GM23338 (cell line): ENCODE measurements around the gene PIAS4. TPM values are rescaled to one million over a fixed set of nuclear protein-coding genes. Genes with fewer than 3 reads are reported as not detected.

Experiments used
- ATAC-seq: fragments of 200-7000 bp; cut with Tn5 transposase; 3 replicates; pipeline ENCODE4 v1.9.1; 2020
- DNase-seq: peaks from one replicate; pipeline ENCODE4 v3.0.0-alpha.2; 2015; ENCODE audit warnings: low spot score
- H2AFZ ChIP-seq: fragments of 200-600 bp; sonication (generic); 2 replicates; pipeline ENCODE4 v1.8.0; 2016; ENCODE audit warnings: antibody characterized with exemption, mild to moderate bottlenecking, moderate library complexity
- H3F3A ChIP-seq: fragments of 200-600 bp; sonication (generic); replicated peaks from 2 replicates; pipeline ENCODE4 v1.8.0; 2017; ENCODE audit warnings: antibody characterized with exemption, mixed run types, low read depth
- H3K27ac ChIP-seq: fragments of 200-600 bp; sonication (generic); 2 replicates; pipeline ENCODE4 v1.6.1; 2016; ENCODE audit warnings: low read depth
- H3K27me3 ChIP-seq: fragments of 200-600 bp; sonication (generic); 2 replicates; pipeline ENCODE4 v1.8.0; 2016; ENCODE audit warnings: mild to moderate bottlenecking, mixed run types, moderate library complexity; ENCODE audit not compliant: insufficient read depth
- H3K36me3 ChIP-seq: fragments of 200-600 bp; sonication (generic); 2 replicates; pipeline ENCODE4 v1.8.0; 2016; ENCODE audit warnings: mild to moderate bottlenecking; ENCODE audit not compliant: insufficient read depth
- H3K4me1 ChIP-seq: fragments of 200-600 bp; sonication (generic); 2 replicates; pipeline ENCODE4 v1.8.0; 2016; ENCODE audit warnings: mild to moderate bottlenecking, moderate library complexity; ENCODE audit not compliant: insufficient read depth
- H3K4me2 ChIP-seq: fragments of 200-600 bp; sonication (generic); 2 replicates; pipeline ENCODE4 v1.7.1; 2017; ENCODE audit warnings: mixed run types
- H3K4me3 ChIP-seq: fragments of 200-600 bp; sonication (generic); 2 replicates; pipeline ENCODE4 v1.6.1; 2016; ENCODE audit warnings: mixed run types
- H3K79me2 ChIP-seq: fragments of 200-600 bp; sonication (generic); replicated peaks from 2 replicates; pipeline ENCODE4 v1.8.0; 2017; ENCODE audit warnings: mild to moderate bottlenecking; ENCODE audit not compliant: insufficient read depth
- H3K9me2 ChIP-seq: fragments of 200-600 bp; sonication (generic); 2 replicates; pipeline ENCODE4 v1.8.0; 2017; ENCODE audit not compliant: insufficient read depth
- H4K20me1 ChIP-seq: fragments of 200-600 bp; sonication (generic); replicated peaks from 2 replicates; pipeline ENCODE4 v1.8.0; 2017; ENCODE audit warnings: mild to moderate bottlenecking; ENCODE audit not compliant: insufficient read depth
- H3K27ac Mint-ChIP-seq: 2 replicates; pipeline ENCODE4 v1.8.0; 2020; ENCODE audit warnings: inconsistent platforms, mild to moderate bottlenecking, moderate library complexity, mixed read lengths
- H3K27me3 Mint-ChIP-seq: 3 replicates; pipeline ENCODE4 v1.8.0; 2022; ENCODE audit warnings: low read depth, mild to moderate bottlenecking, moderate library complexity, mixed read lengths, inconsistent platforms; ENCODE audit not compliant: insufficient read depth, poor library complexity
- H3K36me3 Mint-ChIP-seq: 3 replicates; pipeline ENCODE4 v1.8.0; 2021; ENCODE audit warnings: low read depth, mild to moderate bottlenecking, inconsistent platforms, moderate library complexity, mixed read lengths
- H3K4me1 Mint-ChIP-seq: 3 replicates; pipeline ENCODE4 v1.8.0; 2020; ENCODE audit warnings: mild to moderate bottlenecking, inconsistent platforms, mixed read lengths
- H3K4me3 Mint-ChIP-seq: 3 replicates; pipeline ENCODE4 v1.8.0; 2021; ENCODE audit warnings: moderate library complexity, mild to moderate bottlenecking, inconsistent platforms, mixed read lengths
- H3K9me3 Mint-ChIP-seq: 3 replicates; pipeline ENCODE4 v1.8.0; 2020; ENCODE audit warnings: moderate library complexity, mild to moderate bottlenecking, inconsistent platforms, mixed read lengths
- CREB1 ChIP-seq: fragments of 250-450 bp; sonication (Bioruptor Pico); IDR thresholded peaks from 2 replicates; pipeline ENCODE4 v1.5.0; 2020; ENCODE audit warnings: low read depth, mild to moderate bottlenecking, moderate library complexity
- EZH2 ChIP-seq: fragments of 200-600 bp; sonication (generic); IDR thresholded peaks from one replicate; pipeline ENCODE4 v1.8.0; 2017; ENCODE audit warnings: antibody characterized with exemption, mild to moderate bottlenecking, low read depth; ENCODE audit not compliant: unreplicated experiment
- EZH2phosphoT487 ChIP-seq: fragments of 200-600 bp; sonication (generic); IDR thresholded peaks from one replicate; pipeline ENCODE4 v1.8.1; 2018; ENCODE audit warnings: antibody characterized with exemption; ENCODE audit not compliant: unreplicated experiment
- JUNB ChIP-seq: IDR thresholded peaks from one replicate; pipeline ENCODE4 v1.6.1; 2016; ENCODE audit warnings: antibody characterized with exemption; ENCODE audit not compliant: unreplicated experiment
- NANOG ChIP-seq: IDR thresholded peaks from 2 replicates; pipeline ENCODE4 v1.6.1; 2016; ENCODE audit warnings: antibody characterized with exemption, borderline replicate concordance
- POLR2AphosphoS5 ChIP-seq: IDR thresholded peaks from 2 replicates; pipeline ENCODE4 v1.6.1; 2016; ENCODE audit warnings: antibody characterized with exemption, low read depth
- STAT1 ChIP-seq: IDR thresholded peaks from one replicate; pipeline ENCODE4 v1.6.1; 2016; ENCODE audit warnings: antibody characterized with exemption; ENCODE audit not compliant: unreplicated experiment
- ZNF114 ChIP-seq: fragments of 250-450 bp; sonication (Bioruptor Pico); IDR thresholded peaks from 2 replicates; pipeline ENCODE4 v1.5.0; 2020; ENCODE audit warnings: mild to moderate bottlenecking, moderate library complexity
- ZNF331 ChIP-seq: fragments of 250-450 bp; sonication (Bioruptor Pico); IDR thresholded peaks from 2 replicates; pipeline ENCODE4 v1.5.0; 2020; ENCODE audit warnings: low read depth, mild to moderate bottlenecking, moderate library complexity
- polyA plus RNA-seq: library from polyadenylated mRNA; unstranded; fragments of >200 nt; fragmentation: Nextera tagmentation; extraction: Ambion mirVana; gene quantifications from 2 replicates; pipeline ENCODE4 v1.2.1, GENCODE V29; 2016
- total RNA-seq: library from RNA; depleted of rRNA; stranded (reverse); fragments of >200 nt; shearing (Covaris generic); gene quantifications from 2 replicates; pipeline ENCODE4 v1.2.3, GENCODE V29; 2014
- TF ChIP-seq, protein P1 (sequence below): IDR thresholded peaks from 2 replicates; pipeline ENCODE4 v1.6.1; 2016; ENCODE audit warnings: antibody characterized with exemption
- TF ChIP-seq, protein P2 (sequence below): IDR thresholded peaks from one replicate; pipeline ENCODE4 v1.6.1; 2018; ENCODE audit warnings: antibody characterized with exemption; ENCODE audit not compliant: unreplicated experiment
- TF ChIP-seq, protein P3 (sequence below): fragments of 250-450 bp; sonication (Bioruptor Pico); IDR thresholded peaks from 2 replicates; pipeline ENCODE4 v1.5.0; 2020; ENCODE audit warnings: mild to moderate bottlenecking, moderate library complexity
- TF ChIP-seq, protein P4 (sequence below), 2 experiments: fragments of 200-600 bp in 1 of 2; sonication (generic) in 1 of 2; conservative IDR thresholded peaks; 2 replicates each; pipeline versions ENCODE4 v1.5.1 to v1.6.1; 2016 to 2017; ENCODE audit warnings: antibody characterized with exemption in 2 of 2, low read depth in 2 of 2, mild to moderate bottlenecking in 2 of 2, moderate library complexity in 1 of 2

PIAS4 gene
- total and polyA plus RNA-seq, 2 experiments from 2014 or later, result 17.0 to 48.4 TPM

DNA sequence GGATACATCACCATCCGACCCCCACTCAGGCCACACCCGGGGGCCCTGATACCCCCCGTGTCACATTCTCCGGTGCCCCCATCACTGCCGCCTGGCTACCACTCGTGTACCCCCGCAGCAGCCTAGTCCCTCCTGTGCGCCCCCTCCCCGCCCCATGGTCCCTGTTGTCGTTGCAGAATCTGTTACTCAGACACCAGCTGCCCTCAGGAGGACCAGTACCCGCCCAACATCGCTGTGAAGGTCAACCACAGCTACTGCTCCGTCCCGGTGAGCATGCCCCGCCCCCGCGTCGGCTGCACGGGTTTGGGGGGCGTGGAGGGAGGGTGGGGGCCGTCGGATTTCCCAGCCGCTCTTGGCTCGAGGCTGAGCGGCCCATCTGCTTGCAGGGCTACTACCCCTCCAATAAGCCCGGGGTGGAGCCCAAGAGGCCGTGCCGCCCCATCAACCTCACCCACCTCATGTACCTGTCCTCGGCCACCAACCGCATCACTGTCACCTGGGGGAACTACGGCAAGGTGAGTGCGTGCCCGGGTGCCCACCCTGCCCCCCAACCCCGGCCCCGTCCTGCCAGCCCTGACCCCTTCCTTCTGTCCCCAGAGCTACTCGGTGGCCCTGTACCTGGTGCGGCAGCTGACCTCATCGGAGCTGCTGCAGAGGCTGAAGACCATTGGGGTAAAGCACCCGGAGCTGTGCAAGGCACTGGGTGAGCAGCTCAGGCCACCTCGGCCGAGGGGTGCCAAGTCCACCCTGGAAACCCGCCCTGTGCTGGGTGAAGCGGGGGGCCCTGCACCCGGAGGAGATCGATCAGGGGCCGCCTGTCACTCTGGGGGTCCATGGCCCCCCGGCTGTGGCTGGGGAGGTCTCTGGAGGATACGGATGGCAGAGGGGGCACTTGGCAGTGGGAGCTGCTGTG, 21.1 kb downstream of the PIAS4 start:
- no peaks in the 10 kb centered on the region for H3K9me3 Mint-ChIP-seq
- H3K36me3 ChIP-seq, result no peaks in the 10 kb centered on the region; the same call in 1 of the 2 replicates
- no peaks in the 10 kb centered on the region for H3K27me3 ChIP-seq
- DNase-seq (no peak), ATAC-seq (no peak)
- H3K4me3 ChIP-seq, result no peak overlapping the region
- no peak overlapping the region for H2AFZ ChIP-seq
- H3K79me2 ChIP-seq, result no peaks in the 10 kb centered on the region
- no peaks in the 10 kb centered on the region for H3K27me3 Mint-ChIP-seq
- no peak for TF ChIP-seq CREB1 (CRISPR knock-in tag)
- TF ChIP-seq, protein P1, sequence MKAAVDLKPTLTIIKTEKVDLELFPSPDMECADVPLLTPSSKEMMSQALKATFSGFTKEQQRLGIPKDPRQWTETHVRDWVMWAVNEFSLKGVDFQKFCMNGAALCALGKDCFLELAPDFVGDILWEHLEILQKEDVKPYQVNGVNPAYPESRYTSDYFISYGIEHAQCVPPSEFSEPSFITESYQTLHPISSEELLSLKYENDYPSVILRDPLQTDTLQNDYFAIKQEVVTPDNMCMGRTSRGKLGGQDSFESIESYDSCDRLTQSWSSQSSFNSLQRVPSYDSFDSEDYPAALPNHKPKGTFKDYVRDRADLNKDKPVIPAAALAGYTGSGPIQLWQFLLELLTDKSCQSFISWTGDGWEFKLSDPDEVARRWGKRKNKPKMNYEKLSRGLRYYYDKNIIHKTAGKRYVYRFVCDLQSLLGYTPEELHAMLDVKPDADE, result no peak
- TF ChIP-seq EZH2phosphoT487, result no peak
- no peak for TF ChIP-seq NANOG
- no peak for TF ChIP-seq ZNF331 (CRISPR knock-in tag)
- TF ChIP-seq, protein P2, sequence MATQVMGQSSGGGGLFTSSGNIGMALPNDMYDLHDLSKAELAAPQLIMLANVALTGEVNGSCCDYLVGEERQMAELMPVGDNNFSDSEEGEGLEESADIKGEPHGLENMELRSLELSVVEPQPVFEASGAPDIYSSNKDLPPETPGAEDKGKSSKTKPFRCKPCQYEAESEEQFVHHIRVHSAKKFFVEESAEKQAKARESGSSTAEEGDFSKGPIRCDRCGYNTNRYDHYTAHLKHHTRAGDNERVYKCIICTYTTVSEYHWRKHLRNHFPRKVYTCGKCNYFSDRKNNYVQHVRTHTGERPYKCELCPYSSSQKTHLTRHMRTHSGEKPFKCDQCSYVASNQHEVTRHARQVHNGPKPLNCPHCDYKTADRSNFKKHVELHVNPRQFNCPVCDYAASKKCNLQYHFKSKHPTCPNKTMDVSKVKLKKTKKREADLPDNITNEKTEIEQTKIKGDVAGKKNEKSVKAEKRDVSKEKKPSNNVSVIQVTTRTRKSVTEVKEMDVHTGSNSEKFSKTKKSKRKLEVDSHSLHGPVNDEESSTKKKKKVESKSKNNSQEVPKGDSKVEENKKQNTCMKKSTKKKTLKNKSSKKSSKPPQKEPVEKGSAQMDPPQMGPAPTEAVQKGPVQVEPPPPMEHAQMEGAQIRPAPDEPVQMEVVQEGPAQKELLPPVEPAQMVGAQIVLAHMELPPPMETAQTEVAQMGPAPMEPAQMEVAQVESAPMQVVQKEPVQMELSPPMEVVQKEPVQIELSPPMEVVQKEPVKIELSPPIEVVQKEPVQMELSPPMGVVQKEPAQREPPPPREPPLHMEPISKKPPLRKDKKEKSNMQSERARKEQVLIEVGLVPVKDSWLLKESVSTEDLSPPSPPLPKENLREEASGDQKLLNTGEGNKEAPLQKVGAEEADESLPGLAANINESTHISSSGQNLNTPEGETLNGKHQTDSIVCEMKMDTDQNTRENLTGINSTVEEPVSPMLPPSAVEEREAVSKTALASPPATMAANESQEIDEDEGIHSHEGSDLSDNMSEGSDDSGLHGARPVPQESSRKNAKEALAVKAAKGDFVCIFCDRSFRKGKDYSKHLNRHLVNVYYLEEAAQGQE, result no peak
- TF ChIP-seq, protein P3, sequence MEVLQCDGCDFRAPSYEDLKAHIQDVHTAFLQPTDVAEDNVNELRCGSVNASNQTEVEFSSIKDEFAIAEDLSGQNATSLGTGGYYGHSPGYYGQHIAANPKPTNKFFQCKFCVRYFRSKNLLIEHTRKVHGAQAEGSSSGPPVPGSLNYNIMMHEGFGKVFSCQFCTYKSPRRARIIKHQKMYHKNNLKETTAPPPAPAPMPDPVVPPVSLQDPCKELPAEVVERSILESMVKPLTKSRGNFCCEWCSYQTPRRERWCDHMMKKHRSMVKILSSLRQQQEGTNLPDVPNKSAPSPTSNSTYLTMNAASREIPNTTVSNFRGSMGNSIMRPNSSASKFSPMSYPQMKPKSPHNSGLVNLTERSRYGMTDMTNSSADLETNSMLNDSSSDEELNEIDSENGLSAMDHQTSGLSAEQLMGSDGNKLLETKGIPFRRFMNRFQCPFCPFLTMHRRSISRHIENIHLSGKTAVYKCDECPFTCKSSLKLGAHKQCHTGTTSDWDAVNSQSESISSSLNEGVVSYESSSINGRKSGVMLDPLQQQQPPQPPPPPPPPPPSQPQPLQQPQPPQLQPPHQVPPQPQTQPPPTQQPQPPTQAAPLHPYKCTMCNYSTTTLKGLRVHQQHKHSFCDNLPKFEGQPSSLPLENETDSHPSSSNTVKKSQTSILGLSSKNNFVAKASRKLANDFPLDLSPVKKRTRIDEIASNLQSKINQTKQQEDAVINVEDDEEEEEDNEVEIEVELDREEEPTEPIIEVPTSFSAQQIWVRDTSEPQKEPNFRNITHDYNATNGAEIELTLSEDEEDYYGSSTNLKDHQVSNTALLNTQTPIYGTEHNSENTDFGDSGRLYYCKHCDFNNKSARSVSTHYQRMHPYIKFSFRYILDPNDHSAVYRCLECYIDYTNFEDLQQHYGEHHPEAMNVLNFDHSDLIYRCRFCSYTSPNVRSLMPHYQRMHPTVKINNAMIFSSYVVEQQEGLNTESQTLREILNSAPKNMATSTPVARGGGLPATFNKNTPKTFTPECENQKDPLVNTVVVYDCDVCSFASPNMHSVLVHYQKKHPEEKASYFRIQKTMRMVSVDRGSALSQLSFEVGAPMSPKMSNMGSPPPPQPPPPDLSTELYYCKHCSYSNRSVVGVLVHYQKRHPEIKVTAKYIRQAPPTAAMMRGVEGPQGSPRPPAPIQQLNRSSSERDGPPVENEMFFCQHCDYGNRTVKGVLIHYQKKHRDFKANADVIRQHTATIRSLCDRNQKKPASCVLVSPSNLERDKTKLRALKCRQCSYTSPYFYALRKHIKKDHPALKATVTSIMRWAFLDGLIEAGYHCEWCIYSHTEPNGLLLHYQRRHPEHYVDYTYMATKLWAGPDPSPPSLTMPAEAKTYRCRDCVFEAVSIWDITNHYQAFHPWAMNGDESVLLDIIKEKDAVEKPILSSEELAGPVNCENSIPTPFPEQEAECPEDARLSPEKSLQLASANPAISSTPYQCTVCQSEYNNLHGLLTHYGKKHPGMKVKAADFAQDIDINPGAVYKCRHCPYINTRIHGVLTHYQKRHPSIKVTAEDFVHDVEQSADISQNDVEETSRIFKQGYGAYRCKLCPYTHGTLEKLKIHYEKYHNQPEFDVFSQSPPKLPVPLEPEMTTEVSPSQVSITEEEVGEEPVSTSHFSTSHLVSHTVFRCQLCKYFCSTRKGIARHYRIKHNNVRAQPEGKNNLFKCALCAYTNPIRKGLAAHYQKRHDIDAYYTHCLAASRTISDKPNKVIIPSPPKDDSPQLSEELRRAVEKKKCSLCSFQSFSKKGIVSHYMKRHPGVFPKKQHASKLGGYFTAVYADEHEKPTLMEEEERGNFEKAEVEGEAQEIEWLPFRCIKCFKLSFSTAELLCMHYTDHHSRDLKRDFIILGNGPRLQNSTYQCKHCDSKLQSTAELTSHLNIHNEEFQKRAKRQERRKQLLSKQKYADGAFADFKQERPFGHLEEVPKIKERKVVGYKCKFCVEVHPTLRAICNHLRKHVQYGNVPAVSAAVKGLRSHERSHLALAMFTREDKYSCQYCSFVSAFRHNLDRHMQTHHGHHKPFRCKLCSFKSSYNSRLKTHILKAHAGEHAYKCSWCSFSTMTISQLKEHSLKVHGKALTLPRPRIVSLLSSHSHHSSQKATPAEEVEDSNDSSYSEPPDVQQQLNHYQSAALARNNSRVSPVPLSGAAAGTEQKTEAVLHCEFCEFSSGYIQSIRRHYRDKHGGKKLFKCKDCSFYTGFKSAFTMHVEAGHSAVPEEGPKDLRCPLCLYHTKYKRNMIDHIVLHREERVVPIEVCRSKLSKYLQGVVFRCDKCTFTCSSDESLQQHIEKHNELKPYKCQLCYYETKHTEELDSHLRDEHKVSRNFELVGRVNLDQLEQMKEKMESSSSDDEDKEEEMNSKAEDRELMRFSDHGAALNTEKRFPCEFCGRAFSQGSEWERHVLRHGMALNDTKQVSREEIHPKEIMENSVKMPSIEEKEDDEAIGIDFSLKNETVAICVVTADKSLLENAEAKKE, result no peak
- no peak for TF ChIP-seq JUNB
- no peak for TF ChIP-seq POLR2AphosphoS5
- TF ChIP-seq STAT1, result no peak
- TF ChIP-seq EZH2, result no peak
- TF ChIP-seq, protein P4, sequence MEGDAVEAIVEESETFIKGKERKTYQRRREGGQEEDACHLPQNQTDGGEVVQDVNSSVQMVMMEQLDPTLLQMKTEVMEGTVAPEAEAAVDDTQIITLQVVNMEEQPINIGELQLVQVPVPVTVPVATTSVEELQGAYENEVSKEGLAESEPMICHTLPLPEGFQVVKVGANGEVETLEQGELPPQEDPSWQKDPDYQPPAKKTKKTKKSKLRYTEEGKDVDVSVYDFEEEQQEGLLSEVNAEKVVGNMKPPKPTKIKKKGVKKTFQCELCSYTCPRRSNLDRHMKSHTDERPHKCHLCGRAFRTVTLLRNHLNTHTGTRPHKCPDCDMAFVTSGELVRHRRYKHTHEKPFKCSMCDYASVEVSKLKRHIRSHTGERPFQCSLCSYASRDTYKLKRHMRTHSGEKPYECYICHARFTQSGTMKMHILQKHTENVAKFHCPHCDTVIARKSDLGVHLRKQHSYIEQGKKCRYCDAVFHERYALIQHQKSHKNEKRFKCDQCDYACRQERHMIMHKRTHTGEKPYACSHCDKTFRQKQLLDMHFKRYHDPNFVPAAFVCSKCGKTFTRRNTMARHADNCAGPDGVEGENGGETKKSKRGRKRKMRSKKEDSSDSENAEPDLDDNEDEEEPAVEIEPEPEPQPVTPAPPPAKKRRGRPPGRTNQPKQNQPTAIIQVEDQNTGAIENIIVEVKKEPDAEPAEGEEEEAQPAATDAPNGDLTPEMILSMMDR (conservative IDR thresholded peaks at IDR 0.05; ENCODE audit: low read depth in 2 of 2), result no peak
- no peak for TF ChIP-seq ZNF114 (CRISPR knock-in tag)
- H3K36me3 Mint-ChIP-seq, result peaks cover 34% of the 10 kb centered on the region
- no peaks in the 10 kb centered on the region for H3F3A ChIP-seq
- H3K4me1 ChIP-seq, result no peaks in the 10 kb centered on the region
- H3K4me1 Mint-ChIP-seq, result no peaks in the 10 kb centered on the region
- H4K20me1 ChIP-seq, result no peaks in the 10 kb centered on the region; the same call in 1 of the 2 replicates
- H3K27ac Mint-ChIP-seq, result no peak overlapping the region
- no peak overlapping the region for H3K4me3 Mint-ChIP-seq
- H3K27ac ChIP-seq, result no peak overlapping the region
- no peaks in the 10 kb centered on the region for H3K9me2 ChIP-seq
- H3K4me2 ChIP-seq, result no peak overlapping the region
